GM12878 (cell line): ENCODE results near the gene B4GALT5. TPM values are rescaled to one million over a fixed set of nuclear protein-coding genes. Genes with fewer than 3 reads are reported as not detected.

Source experiments
- ATAC-seq: fragments of 200-7000 bp; cut with Tn5 transposase; 3 replicates; pipeline ENCODE4 v1.9.1; 2020; ENCODE audit warnings: mild to moderate bottlenecking, moderate library complexity
- BruUV-seq: library from RNA; stranded (reverse); fragments of 400-500 nt; replicated peaks from 2 replicates; lab custom pipeline; 2021; lab: Mats Ljungman, UMichigan
- CTCF ChIA-PET: fragments of 300-600 bp; sonication (Branson Sonifier 250); formaldehyde crosslinking; extraction: SDS; loops from one replicate; lab custom pipeline; 2021; ENCODE audit warnings: inconsistent platforms; lab: Yijun Ruan, JAX
- POLR2A ChIA-PET: fragments of 350-600 bp; formaldehyde crosslinking; extraction: SDS; loops from one replicate; lab custom pipeline; 2021; ENCODE audit warnings: inconsistent platforms; lab: Charles Lee
- RAD21 ChIA-PET: fragments of 300-600 bp; sonication (Branson Sonifier 250); formaldehyde crosslinking; loops from one replicate; lab custom pipeline; 2023; ENCODE audit warnings: antibody characterized with exemption; ENCODE audit not compliant: unreplicated experiment; lab: Charles Lee
- SMC1A ChIA-PET: fragments of 300-600 bp; sonication (Branson Sonifier 250); formaldehyde crosslinking; loops from one replicate; lab custom pipeline; 2023; ENCODE audit not compliant: unreplicated experiment, uncharacterized antibody; lab: Charles Lee
- DNase-seq: peaks from one replicate; pipeline ENCODE4 v3.0.0-alpha.2; 2011; ENCODE audit warnings: low read depth, low spot score
- FAIRE-seq: peaks from 3 replicates; lab custom pipeline; 2011; peaks lifted over from hg19 to GRCh38; lab: Jason Lieb, UNC
- H2AFZ ChIP-seq: 2 replicates; pipeline ENCODE4 v1.6.0; 2011; ENCODE audit warnings: low read depth, low read length, control low read depth; ENCODE audit not compliant: control insufficient read depth
- H3K27ac ChIP-seq: 2 replicates; pipeline ENCODE4 v1.5.1; 2011; ENCODE audit warnings: control low read depth; ENCODE audit not compliant: control insufficient read depth, insufficient read depth
- H3K27me3 ChIP-seq, 2 experiments: replicated peaks in 1 of 2; 2 replicates each; pipeline versions ENCODE4 v1.6.0 to v1.6.1; 2011; ENCODE audit warnings: low read length in 1 of 2; ENCODE audit not compliant: control insufficient read depth in 2 of 2, insufficient read depth in 2 of 2
- H3K36me3 ChIP-seq, 2 experiments: 2 replicates each; pipeline ENCODE4 v1.5.1; 2011; ENCODE audit warnings: low read length in 1 of 2; ENCODE audit not compliant: control insufficient read depth in 2 of 2, insufficient read depth in 2 of 2
- H3K4me1 ChIP-seq: 2 replicates; pipeline ENCODE4 v1.6.1; 2011; ENCODE audit warnings: mild to moderate bottlenecking, low read length, moderate library complexity, mixed read lengths; ENCODE audit not compliant: control insufficient read depth, insufficient read depth
- H3K4me2 ChIP-seq: 2 replicates; pipeline ENCODE4 v1.6.0; 2011; ENCODE audit warnings: control low read depth; ENCODE audit not compliant: control insufficient read depth, insufficient read depth
- H3K4me3 ChIP-seq: fragments of 200-600 bp; sonication (generic); 2 replicates; pipeline ENCODE4 v1.5.1; 2016
- H3K79me2 ChIP-seq: 2 replicates; pipeline ENCODE4 v1.6.0; 2011; ENCODE audit warnings: low read length; ENCODE audit not compliant: control insufficient read depth, insufficient read depth
- H3K9ac ChIP-seq: 2 replicates; pipeline ENCODE4 v1.8.0; 2011; ENCODE audit warnings: low read length, control low read depth, mixed read lengths; ENCODE audit not compliant: control insufficient read depth, insufficient read depth
- H3K9me3 ChIP-seq: replicated peaks from 3 replicates; pipeline ENCODE4 v1.5.1; 2011; ENCODE audit warnings: mild to moderate bottlenecking, low read length; ENCODE audit not compliant: control insufficient read depth, insufficient read depth
- H4K20me1 ChIP-seq: 2 replicates; pipeline ENCODE4 v1.6.0; 2011; ENCODE audit not compliant: control insufficient read depth, insufficient read depth
- LARP7 ChIP-seq: fragments of 450-650 bp; IDR thresholded peaks from 2 replicates; pipeline ENCODE4 v1.6.1; 2017; ENCODE audit warnings: mild to moderate bottlenecking
- MEF2A ChIP-seq: IDR thresholded peaks from 2 replicates; pipeline ENCODE4 v1.6.1; 2011; ENCODE audit warnings: low read depth, mild to moderate bottlenecking, low read length, moderate library complexity; ENCODE audit not compliant: insufficient read depth
- MYB ChIP-seq: fragments of 150-350 bp; IDR thresholded peaks from 2 replicates; pipeline ENCODE4 v1.6.1; 2014; ENCODE audit warnings: mild to moderate bottlenecking, low read depth, low read length, borderline replicate concordance
- MYC ChIP-seq: IDR thresholded peaks from 2 replicates; pipeline ENCODE4 v1.6.1; 2011; ENCODE audit warnings: mild to moderate bottlenecking, low read length, moderate library complexity, inconsistent platforms; ENCODE audit not compliant: insufficient read depth, insufficient replicate concordance, insufficient read length, severe bottlenecking
- RB1 ChIP-seq: fragments of 450-650 bp; formaldehyde crosslinking; IDR thresholded peaks from 2 replicates; pipeline ENCODE4 v1.6.1; 2017; ENCODE audit warnings: mild to moderate bottlenecking, borderline replicate concordance
- RFX5 ChIP-seq: IDR thresholded peaks from 2 replicates; pipeline ENCODE4 v1.6.1; 2011; ENCODE audit warnings: low read depth, low read length, improper control_type of control experiment
- SUZ12 ChIP-seq: fragments of 200-600 bp; sonication (generic); IDR thresholded peaks from one replicate; pipeline ENCODE4 v1.6.1; 2018; ENCODE audit warnings: antibody characterized with exemption, mild to moderate bottlenecking; ENCODE audit not compliant: unreplicated experiment
- TARDBP ChIP-seq: IDR thresholded peaks from 2 replicates; pipeline ENCODE4 v1.6.1; 2016; ENCODE audit warnings: borderline replicate concordance
- WRNIP1 ChIP-seq: IDR thresholded peaks from 2 replicates; pipeline ENCODE4 v1.6.1; 2011; ENCODE audit warnings: low read depth, low read length, improper control_type of control experiment, borderline replicate concordance
- ZBED1 ChIP-seq: IDR thresholded peaks from 2 replicates; pipeline ENCODE4 v1.6.1; 2016; ENCODE audit warnings: borderline replicate concordance
- ZNF217 ChIP-seq: fragments of 450-650 bp; IDR thresholded peaks from 2 replicates; pipeline ENCODE4 v1.6.1; 2017; ENCODE audit warnings: antibody characterized with exemption, mild to moderate bottlenecking
- WGBS: methylation state at CpG from one replicate; pipeline ENCODE4 v1.1.6; 2016; ENCODE audit warnings: low lambda C conversion rate; ENCODE audit not compliant: insufficient replicate concordance, insufficient coverage; ENCODE audit errors: missing lambda C conversion rate; 5-methylcytosine and 5-hydroxymethylcytosine counted together
- in situ Hi-C: fragments of 300-500 bp; cut with MboI; formaldehyde crosslinking; loops from 9 replicates; pipeline ENCODE4 v1.14.3; 2018; ENCODE audit warnings: mixed read lengths
- intact Hi-C: fragments of 100-400 bp; cut with micrococcal nuclease; formaldehyde crosslinking; loops from one replicate; pipeline ENCODE4 v1.14.2; 2022; ENCODE audit not compliant: unreplicated experiment
- polyA plus RNA-seq, 11 experiments: library from polyadenylated mRNA; depleted of rRNA in 4 of 11; unstranded in 6 of 11; stranded (reverse) in 5 of 11; fragments of >200 nt; fragmentation: Nextera tagmentation in 4 of 11; fragmentation: Illumina TruSeq in 1 of 11; extraction: Ambion mirVana in 4 of 11; extraction: Trizol in 1 of 11; gene quantifications; 1 replicate in 1 of 11; 2 replicates in 10 of 11; pipeline versions ENCODE4 v1.2.1 to v1.2.3, GENCODE V29; 2011 to 2016; ENCODE audit warnings: inconsistent platforms in 2 of 11, missing spikeins in 2 of 11, low read depth in 1 of 11
- total RNA-seq, 4 experiments: library from RNA; depleted of rRNA in 3 of 4; stranded (reverse); fragments of >200 nt in 3 of 4; fragmentation: Illumina TruSeq in 1 of 4; extraction: Trizol in 1 of 4; gene quantifications; 2 replicates each; pipeline versions ENCODE4 v1.2.1 to v1.2.3, GENCODE V29; 2013 to 2021
- TF ChIP-seq, protein P1 (sequence below): IDR thresholded peaks from 2 replicates; pipeline ENCODE4 v1.6.1; 2011; ENCODE audit warnings: mild to moderate bottlenecking, low read depth, low read length, moderate library complexity; ENCODE audit not compliant: insufficient replicate concordance
- TF ChIP-seq, protein P2 (sequence below): fragments of 450-650 bp; IDR thresholded peaks from 2 replicates; pipeline ENCODE4 v1.6.1; 2016; ENCODE audit warnings: mild to moderate bottlenecking
- TF ChIP-seq, protein P3 (sequence below): IDR thresholded peaks from 2 replicates; pipeline ENCODE4 v1.6.1; 2012; ENCODE audit warnings: low read depth, low read length, improper control_type of control experiment

The B4GALT5 gene
- total and polyA plus RNA-seq, 10 of the 15 experiments (the other 5 are each of a cell fraction or from before 2014, with no cell fraction given): 2.0 to 55.5 (median 20.2) TPM

DNA sequence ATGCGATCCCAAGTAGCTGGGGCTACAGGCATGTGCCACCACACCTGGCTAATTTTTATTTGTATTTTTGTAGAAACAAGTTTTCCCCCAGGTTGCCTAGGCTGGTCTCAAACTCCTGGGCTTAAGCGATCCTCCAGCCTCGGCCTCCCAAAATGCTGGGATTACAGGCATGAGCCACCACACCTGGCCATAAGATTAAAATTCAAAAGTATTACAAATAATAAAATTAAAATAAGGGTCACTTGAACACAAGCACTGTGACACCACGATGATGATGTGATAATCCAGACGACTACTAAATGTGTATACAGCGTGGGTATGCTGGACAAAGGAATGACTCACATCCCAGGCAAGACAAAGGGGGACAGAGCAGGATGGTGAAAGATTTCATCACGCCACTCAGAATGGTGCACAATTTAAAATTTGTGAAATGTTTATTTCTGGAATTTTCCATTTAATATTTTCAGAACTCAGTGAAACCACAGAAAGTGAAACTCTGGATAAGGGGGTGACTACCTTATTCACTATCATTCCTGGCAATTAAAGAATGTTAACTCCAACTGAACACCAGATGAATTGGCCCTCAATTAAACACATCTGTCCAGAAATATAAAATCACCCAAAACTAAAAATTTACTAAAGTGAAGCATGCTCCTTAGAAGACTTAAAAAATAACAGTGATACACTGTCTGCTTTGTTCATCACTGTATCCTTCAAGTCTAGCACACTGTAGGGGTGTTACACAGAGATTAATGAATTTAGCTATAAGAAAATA lies 13.1 kb downstream of the B4GALT5 start:
- Histone ChIP-seq H3K4me2 (peak overlapping the region; percentile 79), H3K4me3 (no peak overlapping the region)
- ChIA-PET POLR2A (interaction anchor here (0.5 to 2.3 kb wide), 9 partner anchors 10 to 100 kb away, joined by 3 to 11 read pairs (median 4); no protein-coding TSS in a partner anchor), RAD21 (interaction anchor here (0.5 to 6.9 kb wide), 11 partner anchors 10 to 121 kb away, joined by 3 to 49 read pairs (median 4); no protein-coding TSS in a partner anchor)
- no peak for TF ChIP-seq ZNF217
- TF ChIP-seq RB1: no peak
- TF ChIP-seq, protein P1, sequence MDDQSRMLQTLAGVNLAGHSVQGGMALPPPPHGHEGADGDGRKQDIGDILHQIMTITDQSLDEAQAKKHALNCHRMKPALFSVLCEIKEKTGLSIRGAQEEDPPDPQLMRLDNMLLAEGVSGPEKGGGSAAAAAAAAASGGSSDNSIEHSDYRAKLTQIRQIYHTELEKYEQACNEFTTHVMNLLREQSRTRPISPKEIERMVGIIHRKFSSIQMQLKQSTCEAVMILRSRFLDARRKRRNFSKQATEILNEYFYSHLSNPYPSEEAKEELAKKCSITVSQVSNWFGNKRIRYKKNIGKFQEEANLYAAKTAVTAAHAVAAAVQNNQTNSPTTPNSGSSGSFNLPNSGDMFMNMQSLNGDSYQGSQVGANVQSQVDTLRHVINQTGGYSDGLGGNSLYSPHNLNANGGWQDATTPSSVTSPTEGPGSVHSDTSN: no peak
- no peak for TF ChIP-seq SUZ12
- no peak for TF ChIP-seq ZBED1
- no peak for TF ChIP-seq MYC
- no peak for TF ChIP-seq MYB
- TF ChIP-seq, protein P2, sequence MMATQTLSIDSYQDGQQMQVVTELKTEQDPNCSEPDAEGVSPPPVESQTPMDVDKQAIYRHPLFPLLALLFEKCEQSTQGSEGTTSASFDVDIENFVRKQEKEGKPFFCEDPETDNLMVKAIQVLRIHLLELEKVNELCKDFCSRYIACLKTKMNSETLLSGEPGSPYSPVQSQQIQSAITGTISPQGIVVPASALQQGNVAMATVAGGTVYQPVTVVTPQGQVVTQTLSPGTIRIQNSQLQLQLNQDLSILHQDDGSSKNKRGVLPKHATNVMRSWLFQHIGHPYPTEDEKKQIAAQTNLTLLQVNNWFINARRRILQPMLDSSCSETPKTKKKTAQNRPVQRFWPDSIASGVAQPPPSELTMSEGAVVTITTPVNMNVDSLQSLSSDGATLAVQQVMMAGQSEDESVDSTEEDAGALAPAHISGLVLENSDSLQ: no peak
- TF ChIP-seq RFX5: no peak
- no peak for TF ChIP-seq MEF2A
- no peak for TF ChIP-seq WRNIP1
- no peak for TF ChIP-seq TARDBP
- no peak for TF ChIP-seq LARP7
- TF ChIP-seq, protein P3, sequence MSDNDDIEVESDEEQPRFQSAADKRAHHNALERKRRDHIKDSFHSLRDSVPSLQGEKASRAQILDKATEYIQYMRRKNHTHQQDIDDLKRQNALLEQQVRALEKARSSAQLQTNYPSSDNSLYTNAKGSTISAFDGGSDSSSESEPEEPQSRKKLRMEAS: no peak
- TF ChIP-seq, all 136 proteins: peak for 0
- intact Hi-C loops: no loop called here
- SMC1A ChIA-PET: interaction anchor here (0.7 to 7.3 kb wide), 10 partner anchors 10 to 143 kb away, joined by 3 to 40 read pairs (median 12); no protein-coding TSS in a partner anchor
- in situ Hi-C loops: no loop called here
- Histone ChIP-seq H3K79me2 (peaks cover 96% of the 10 kb centered on the region), H2AFZ (no peak overlapping the region), H3K27me3 (no peaks in the 10 kb centered on the region), H3K4me1 (peaks cover 51% of the 10 kb centered on the region), H3K27ac (peak overlapping the region; percentile 73), H3K9me3 (no peaks in the 10 kb centered on the region), H3K9ac (no peak overlapping the region), H3K36me3 (peaks cover 0 to 4% of the 10 kb centered on the region in 2 experiments; a peak in 2 of 4 replicates), H4K20me1 (peaks cover 3% of the 10 kb centered on the region; the same call in 1 of the 2 replicates)
- DNase-seq (no peak), ATAC-seq (no peak), FAIRE-seq (no peak)
- BruUV-seq: no TSS peak
- 88% methylated on average over 7 of the region's 7 CpGs for WGBS
- CTCF ChIA-PET: interaction anchor here (0.6 to 1.5 kb wide), 5 partner anchors 11 to 121 kb away, joined by 3 to 5 read pairs (median 4); no protein-coding TSS in a partner anchor
